WTC11 (cell line): Measurements from ENCODE around the gene TAC3. TPM values are rescaled to one million over a fixed set of nuclear protein-coding genes. Genes with fewer than 3 reads are reported as not detected.
A peak's percentile ranks its signal among the peaks of the same experiment; 100 is the strongest.
"Not testable (repeated sequence)": the region's sequence is repeated elsewhere in the genome, so short reads cannot be mapped to it uniquely, and the experiment has no call there.

Experiments
- ATAC-seq: fragments of 200-7000 bp; cut with Tn5 transposase; 2 replicates; pipeline ENCODE4 v1.10.0; 2021; ENCODE audit warnings: mild to moderate bottlenecking, moderate library complexity
- CTCF ChIA-PET: fragments of 300-600 bp; sonication (Branson Sonifier 250); formaldehyde crosslinking; loops from one replicate; lab custom pipeline; 2021; ENCODE audit warnings: antibody characterized with exemption; lab: Charles Lee
- POLR2A ChIA-PET: fragments of 350-600 bp; sonication (Branson Sonifier 250); formaldehyde crosslinking; loops from one replicate; lab custom pipeline; 2021; ENCODE audit warnings: antibody characterized with exemption; lab: Charles Lee
- DNase-seq: peaks from one replicate; pipeline ENCODE4 v3.0.0; 2021; ENCODE audit warnings: low spot score
- H3K27ac Mint-ChIP-seq: 2 replicates; pipeline ENCODE4 v1.8.0; 2021; ENCODE audit warnings: mixed read lengths
- H3K27me3 Mint-ChIP-seq: 2 replicates; pipeline ENCODE4 v1.8.0; 2021; ENCODE audit warnings: low read depth, mild to moderate bottlenecking, moderate library complexity, mixed read lengths
- H3K36me3 Mint-ChIP-seq: 2 replicates; pipeline ENCODE4 v1.8.0; 2021; ENCODE audit warnings: mixed read lengths
- H3K4me1 Mint-ChIP-seq: 2 replicates; pipeline ENCODE4 v1.8.0; 2022; ENCODE audit warnings: mixed read lengths
- H3K4me3 Mint-ChIP-seq: 2 replicates; pipeline ENCODE4 v1.8.0; 2021; ENCODE audit warnings: mild to moderate bottlenecking, moderate library complexity, mixed read lengths
- H3K9me3 Mint-ChIP-seq: 2 replicates; pipeline ENCODE4 v1.8.0; 2021; ENCODE audit warnings: mixed read lengths
- ATF2 ChIP-seq: sonication (generic); formaldehyde crosslinking; IDR thresholded peaks from 2 replicates; pipeline ENCODE4 v1.8.1; 2022; ENCODE audit warnings: low read depth, missing genetic modification reagents, borderline replicate concordance
- ATF3 ChIP-seq: sonication (generic); formaldehyde crosslinking; conservative IDR thresholded peaks from 2 replicates; pipeline ENCODE4 v1.8.1; 2022; ENCODE audit warnings: mild to moderate bottlenecking, missing genetic modification reagents
- FOXP1 ChIP-seq: sonication (generic); formaldehyde crosslinking; IDR thresholded peaks from 2 replicates; pipeline ENCODE4 v1.8.0; 2022; ENCODE audit warnings: missing genetic modification reagents, mild to moderate bottlenecking, moderate library complexity, borderline replicate concordance
- MXD4 ChIP-seq: fragments of 250-450 bp; sonication (Bioruptor Pico); IDR thresholded peaks from 2 replicates; pipeline ENCODE4 v1.8.0; 2021; ENCODE audit warnings: mild to moderate bottlenecking, moderate library complexity, borderline replicate concordance
- NR2C2 ChIP-seq: sonication (generic); formaldehyde crosslinking; IDR thresholded peaks from 2 replicates; pipeline ENCODE4 v1.8.0; 2022; ENCODE audit warnings: mild to moderate bottlenecking, missing genetic modification reagents
- SMAD3 ChIP-seq: sonication (generic); formaldehyde crosslinking; IDR thresholded peaks from 2 replicates; pipeline ENCODE4 v1.8.0; 2022; ENCODE audit warnings: missing genetic modification reagents, mild to moderate bottlenecking, borderline replicate concordance
- SP1 ChIP-seq: sonication (generic); formaldehyde crosslinking; conservative IDR thresholded peaks from 2 replicates; pipeline ENCODE4 v1.8.1; 2022; ENCODE audit warnings: missing genetic modification reagents
- TCF7 ChIP-seq: sonication (generic); formaldehyde crosslinking; IDR thresholded peaks from 2 replicates; pipeline ENCODE4 v1.8.0; 2022; ENCODE audit warnings: mild to moderate bottlenecking, low read depth, missing genetic modification reagents, moderate library complexity
- TEAD4 ChIP-seq: sonication (generic); formaldehyde crosslinking; IDR thresholded peaks from 2 replicates; pipeline ENCODE4 v1.8.0; 2022; ENCODE audit warnings: mild to moderate bottlenecking, missing genetic modification reagents
- ZNF138 ChIP-seq: sonication (generic); formaldehyde crosslinking; conservative IDR thresholded peaks from 2 replicates; pipeline ENCODE4 v1.8.1; 2022; ENCODE audit warnings: mild to moderate bottlenecking, moderate library complexity, missing genetic modification reagents
- ZNF416 ChIP-seq: fragments of 250-450 bp; sonication (Bioruptor Pico); IDR thresholded peaks from 2 replicates; pipeline ENCODE4 v1.9.0; 2021; ENCODE audit warnings: mild to moderate bottlenecking, inconsistent platforms
- ZNF423 ChIP-seq: fragments of 250-450 bp; sonication (Bioruptor Pico); IDR thresholded peaks from 2 replicates; pipeline ENCODE4 v2.1.2; 2022; ENCODE audit warnings: mild to moderate bottlenecking, moderate library complexity
- ZNF532 ChIP-seq: fragments of 250-450 bp; sonication (Bioruptor Pico); IDR thresholded peaks from 2 replicates; pipeline ENCODE4 v1.9.0; 2021; ENCODE audit warnings: mild to moderate bottlenecking, borderline replicate concordance
- total RNA-seq: library from RNA; stranded (reverse); gene quantifications from 3 replicates; pipeline ENCODE4 v1.2.3, GENCODE V29; 2021
- TF ChIP-seq, protein P1 (sequence below): sonication (generic); formaldehyde crosslinking; conservative IDR thresholded peaks from 2 replicates; pipeline ENCODE4 v1.8.1; 2023; ENCODE audit warnings: mild to moderate bottlenecking, low read depth, missing genetic modification reagents, moderate library complexity
- TF ChIP-seq, protein P2 (sequence below): fragments of 250-450 bp; sonication (Bioruptor Pico); IDR thresholded peaks from 2 replicates; pipeline ENCODE4 v2.1.2; 2022; ENCODE audit warnings: mild to moderate bottlenecking, moderate library complexity
- TF ChIP-seq, protein P3 (sequence below): sonication (generic); formaldehyde crosslinking; IDR thresholded peaks from 2 replicates; pipeline ENCODE4 v1.8.1; 2022; ENCODE audit warnings: missing genetic modification reagents, borderline replicate concordance
- TF ChIP-seq, protein P4 (sequence below): sonication (generic); formaldehyde crosslinking; IDR thresholded peaks from 2 replicates; pipeline ENCODE4 v1.8.0; 2022; ENCODE audit warnings: mild to moderate bottlenecking, missing genetic modification reagents

TAC3 gene
- total RNA-seq, 1 experiment from 2014 or later = 4.1 TPM

DNA sequence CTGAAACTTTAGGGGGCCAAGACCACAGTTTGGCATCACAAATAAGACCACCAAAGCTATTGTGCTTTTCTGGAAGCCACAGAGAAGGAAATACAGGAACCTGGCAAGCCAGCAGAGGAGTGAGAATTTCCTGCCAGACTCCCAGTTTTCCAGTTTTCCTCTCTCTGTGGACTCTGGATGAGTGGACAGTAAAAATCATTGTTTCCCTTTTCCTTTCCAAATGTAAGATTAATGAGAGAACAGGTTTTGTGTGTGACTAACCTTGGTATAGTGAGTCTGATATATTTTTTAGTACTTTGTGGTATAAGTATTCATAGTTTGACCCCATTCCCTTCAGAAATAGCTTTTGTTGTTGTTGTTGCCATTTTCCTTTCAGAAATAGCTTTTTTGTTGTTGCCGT lies 2.6 kb upstream of the TAC3 start:
- ChIA-PET CTCF (interaction anchor here (0.6 to 4.4 kb wide), 4 partner anchors 12 to 207 kb away, joined by 3 to 22 read pairs (median 6); partner anchors contain the start of gene STAT6), POLR2A (no interaction called here)
- TF ChIP-seq ATF2 (CRISPR knock-in tag) (no peak), MXD4 (CRISPR knock-in tag) (no peak), TEAD4 (CRISPR knock-in tag) (no peak)
- no peaks in the 10 kb centered on the region for H3K9me3 Mint-ChIP-seq
- H3K4me3 Mint-ChIP-seq = no peak overlapping the region
- no peak overlapping the region for H3K27ac Mint-ChIP-seq
- ATAC-seq (no peak), DNase-seq (no peak)
- peaks cover 7% of the 10 kb centered on the region for H3K4me1 Mint-ChIP-seq
- peaks cover 3% of the 10 kb centered on the region for H3K27me3 Mint-ChIP-seq
- no peaks in the 10 kb centered on the region for H3K36me3 Mint-ChIP-seq

GRCh38 chr12:57018353-57018752 lies 2.0 kb upstream of the TAC3 start:
- peaks cover 11% of the 10 kb centered on the region for H3K4me1 Mint-ChIP-seq
- H3K27me3 Mint-ChIP-seq, H3K9me3 Mint-ChIP-seq, ATAC-seq, H3K27ac Mint-ChIP-seq, DNase-seq, H3K36me3 Mint-ChIP-seq, H3K4me3 Mint-ChIP-seq: not testable (repeated sequence)
- CTCF ChIA-PET = interaction anchor here (0.7 to 4.4 kb wide), 5 partner anchors 13 to 93 kb away, joined by 3 to 22 read pairs (median 4); partner anchors contain the start of gene STAT6
- POLR2A ChIA-PET = interaction anchor here (0.6 to 0.7 kb wide), 3 partner anchors 21 to 939 kb away, joined by 3 to 5 read pairs (median 3); partner anchors contain the start of gene MYO1A

DNA sequence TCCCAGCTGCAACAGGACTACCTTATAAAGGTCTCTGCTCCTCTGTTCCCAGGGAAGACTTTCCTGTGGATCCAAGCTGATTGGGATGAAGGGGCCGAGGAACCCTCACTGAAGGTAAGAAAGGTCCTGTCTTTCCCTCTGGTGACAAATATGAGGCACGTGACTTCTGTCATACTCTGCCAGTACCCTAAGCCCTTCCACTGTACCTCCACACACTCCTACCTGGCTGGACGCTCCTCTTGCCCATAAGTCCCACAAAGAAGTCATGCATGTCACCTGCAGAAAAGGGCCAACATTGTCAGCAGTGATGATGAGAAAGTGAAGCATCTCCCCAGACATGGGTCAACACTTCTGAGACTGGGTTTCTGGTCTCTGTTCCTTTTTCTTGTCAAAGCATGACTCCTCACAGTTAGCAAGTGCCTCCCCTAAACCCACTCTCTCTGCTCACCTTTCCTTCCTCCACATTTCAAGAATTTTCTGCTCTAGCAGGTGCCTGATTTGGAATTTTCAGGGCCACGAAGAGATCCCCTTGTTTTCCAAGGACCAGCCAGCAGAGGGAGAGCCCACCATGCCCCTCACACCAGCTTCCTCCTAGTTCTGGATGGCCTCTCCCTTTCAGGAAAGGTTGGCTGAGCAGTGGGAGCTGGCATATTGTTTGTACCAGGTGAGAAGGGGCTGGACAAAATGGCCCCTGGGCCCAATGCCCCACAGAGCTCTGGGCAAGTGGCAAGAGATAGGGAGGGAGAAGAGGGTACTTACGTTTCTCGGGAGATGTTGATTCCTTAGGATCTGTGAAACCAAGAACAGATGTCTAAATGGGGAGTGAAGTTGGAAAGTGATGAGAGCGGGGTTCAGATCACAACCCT lies 3.5 kb downstream of the TAC3 start:
- no peaks in the 10 kb centered on the region for H3K36me3 Mint-ChIP-seq
- H3K27ac Mint-ChIP-seq = no peak overlapping the region; the same call in 1 of the 2 replicates
- peak; percentile 22 for ATAC-seq
- ChIA-PET POLR2A (no interaction called here), CTCF (interaction anchor here (0.5 to 3.3 kb wide), 18 partner anchors 9 to 507 kb away, joined by 3 to 33 read pairs (median 4); partner anchors contain the start of genes NEMP1 and STAT6)
- H3K27me3 Mint-ChIP-seq = peaks cover 4% of the 10 kb centered on the region
- H3K4me1 Mint-ChIP-seq = peaks cover 53% of the 10 kb centered on the region
- H3K4me3 Mint-ChIP-seq = no peak overlapping the region
- DNase-seq = no peak
- H3K9me3 Mint-ChIP-seq = no peaks in the 10 kb centered on the region
- TF ChIP-seq ZNF532 (CRISPR knock-in tag) = no peak
- TF ChIP-seq ZNF423 (CRISPR knock-in tag) = no peak
- TF ChIP-seq, protein P1, sequence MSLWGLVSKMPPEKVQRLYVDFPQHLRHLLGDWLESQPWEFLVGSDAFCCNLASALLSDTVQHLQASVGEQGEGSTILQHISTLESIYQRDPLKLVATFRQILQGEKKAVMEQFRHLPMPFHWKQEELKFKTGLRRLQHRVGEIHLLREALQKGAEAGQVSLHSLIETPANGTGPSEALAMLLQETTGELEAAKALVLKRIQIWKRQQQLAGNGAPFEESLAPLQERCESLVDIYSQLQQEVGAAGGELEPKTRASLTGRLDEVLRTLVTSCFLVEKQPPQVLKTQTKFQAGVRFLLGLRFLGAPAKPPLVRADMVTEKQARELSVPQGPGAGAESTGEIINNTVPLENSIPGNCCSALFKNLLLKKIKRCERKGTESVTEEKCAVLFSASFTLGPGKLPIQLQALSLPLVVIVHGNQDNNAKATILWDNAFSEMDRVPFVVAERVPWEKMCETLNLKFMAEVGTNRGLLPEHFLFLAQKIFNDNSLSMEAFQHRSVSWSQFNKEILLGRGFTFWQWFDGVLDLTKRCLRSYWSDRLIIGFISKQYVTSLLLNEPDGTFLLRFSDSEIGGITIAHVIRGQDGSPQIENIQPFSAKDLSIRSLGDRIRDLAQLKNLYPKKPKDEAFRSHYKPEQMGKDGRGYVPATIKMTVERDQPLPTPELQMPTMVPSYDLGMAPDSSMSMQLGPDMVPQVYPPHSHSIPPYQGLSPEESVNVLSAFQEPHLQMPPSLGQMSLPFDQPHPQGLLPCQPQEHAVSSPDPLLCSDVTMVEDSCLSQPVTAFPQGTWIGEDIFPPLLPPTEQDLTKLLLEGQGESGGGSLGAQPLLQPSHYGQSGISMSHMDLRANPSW = no peak
- TF ChIP-seq, protein P2, sequence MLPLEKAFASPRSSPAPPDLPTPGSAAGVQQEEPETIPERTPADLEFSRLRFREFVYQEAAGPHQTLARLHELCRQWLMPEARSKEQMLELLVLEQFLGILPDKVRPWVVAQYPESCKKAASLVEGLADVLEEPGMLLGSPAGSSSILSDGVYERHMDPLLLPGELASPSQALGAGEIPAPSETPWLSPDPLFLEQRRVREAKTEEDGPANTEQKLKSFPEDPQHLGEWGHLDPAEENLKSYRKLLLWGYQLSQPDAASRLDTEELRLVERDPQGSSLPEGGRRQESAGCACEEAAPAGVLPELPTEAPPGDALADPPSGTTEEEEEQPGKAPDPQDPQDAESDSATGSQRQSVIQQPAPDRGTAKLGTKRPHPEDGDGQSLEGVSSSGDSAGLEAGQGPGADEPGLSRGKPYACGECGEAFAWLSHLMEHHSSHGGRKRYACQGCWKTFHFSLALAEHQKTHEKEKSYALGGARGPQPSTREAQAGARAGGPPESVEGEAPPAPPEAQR (CRISPR knock-in tag) = no peak
- TF ChIP-seq ZNF138 (CRISPR knock-in tag) = no peak
- no peak for TF ChIP-seq ATF3 (CRISPR knock-in tag)
- TF ChIP-seq SMAD3 (CRISPR knock-in tag) = no peak
- TF ChIP-seq, protein P3, sequence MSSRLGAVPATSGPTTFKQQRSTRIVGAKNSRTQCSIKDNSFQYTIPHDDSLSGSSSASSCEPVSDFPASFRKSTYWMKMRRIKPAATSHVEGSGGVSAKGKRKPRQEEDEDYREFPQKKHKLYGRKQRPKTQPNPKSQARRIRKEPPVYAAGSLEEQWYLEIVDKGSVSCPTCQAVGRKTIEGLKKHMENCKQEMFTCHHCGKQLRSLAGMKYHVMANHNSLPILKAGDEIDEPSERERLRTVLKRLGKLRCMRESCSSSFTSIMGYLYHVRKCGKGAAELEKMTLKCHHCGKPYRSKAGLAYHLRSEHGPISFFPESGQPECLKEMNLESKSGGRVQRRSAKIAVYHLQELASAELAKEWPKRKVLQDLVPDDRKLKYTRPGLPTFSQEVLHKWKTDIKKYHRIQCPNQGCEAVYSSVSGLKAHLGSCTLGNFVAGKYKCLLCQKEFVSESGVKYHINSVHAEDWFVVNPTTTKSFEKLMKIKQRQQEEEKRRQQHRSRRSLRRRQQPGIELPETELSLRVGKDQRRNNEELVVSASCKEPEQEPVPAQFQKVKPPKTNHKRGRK = no peak
- TF ChIP-seq NR2C2 (CRISPR knock-in tag) = no peak
- no peak for TF ChIP-seq SP1
- TF ChIP-seq TCF7 (CRISPR knock-in tag) = no peak
- no peak for TF ChIP-seq FOXP1 (CRISPR knock-in tag)
- TF ChIP-seq ZNF416 (CRISPR knock-in tag) = no peak
- TF ChIP-seq, protein P4, sequence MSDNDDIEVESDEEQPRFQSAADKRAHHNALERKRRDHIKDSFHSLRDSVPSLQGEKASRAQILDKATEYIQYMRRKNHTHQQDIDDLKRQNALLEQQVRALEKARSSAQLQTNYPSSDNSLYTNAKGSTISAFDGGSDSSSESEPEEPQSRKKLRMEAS (CRISPR knock-in tag) = no peak
